ENCODE results near the gene CNTNAP2. TPM values are rescaled to one million over a fixed set of nuclear protein-coding genes. Genes with fewer than 3 reads are reported as not detected.

Gene CNTNAP2
- total and polyA plus RNA-seq, 2 of the 8 experiments (the other 6 are each of a cell fraction or from before 2014, with no cell fraction given): 27.9 to 71.0 TPM

DNA sequence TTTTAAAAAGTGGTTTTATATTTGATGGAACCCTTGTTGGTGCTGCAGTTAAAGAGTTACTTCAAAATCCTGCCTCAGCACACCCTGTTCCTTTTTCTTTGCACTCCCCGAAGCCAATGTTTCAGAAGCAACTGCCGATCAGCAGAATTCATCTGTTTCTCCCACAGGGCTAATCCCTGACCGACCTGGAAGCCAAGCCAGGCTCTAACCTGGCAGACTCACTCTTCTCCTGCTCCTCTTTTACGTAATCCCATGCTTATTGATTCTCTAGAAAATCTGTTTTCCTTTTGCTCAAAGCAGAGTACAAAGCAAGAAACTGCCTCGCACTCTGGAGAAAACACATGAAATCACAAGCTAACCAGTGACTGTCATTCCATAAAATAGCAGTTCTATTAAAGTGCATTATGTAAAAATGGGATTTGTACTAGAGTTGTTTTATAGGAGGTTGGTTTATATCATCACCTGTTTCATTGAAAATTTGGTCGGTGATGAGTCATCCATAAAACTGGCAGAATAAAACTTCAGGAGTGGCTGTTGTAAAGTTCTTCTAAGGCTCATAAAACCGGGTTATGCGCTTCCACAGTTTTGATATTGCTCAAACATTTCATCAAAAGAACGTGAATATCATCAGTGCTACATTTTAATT lies 99.9 kb downstream of the CNTNAP2 start (continued):
- TF ChIP-seq RAD21 (IDR thresholded peaks at IDR 0.05 in 1 of 2, conservative IDR thresholded peaks at IDR 0.05 in 1 of 2; ENCODE audit: low read depth in 2 of 2, low read length in 2 of 2): no peak
- TF ChIP-seq GABPA (IDR thresholded peaks at IDR 0.05; ENCODE audit: borderline replicate concordance, insufficient read depth, low read length): no peak
- TF ChIP-seq GTF2F1 (IDR thresholded peaks at IDR 0.05; ENCODE audit: borderline replicate concordance, low read depth, low read length): no peak
- no peak for TF ChIP-seq SUZ12 (IDR thresholded peaks at IDR 0.05; ENCODE audit: low read length)
- no peak for TF ChIP-seq KDM4A (IDR thresholded peaks at IDR 0.05; ENCODE audit: low read depth, low read length, severe bottlenecking)
